SK-N-SH treated with all-trans-retinoic acid at 6 μM for 48 hours (cell line): ENCODE results near the gene RASEF.

Experiments
- ATAC-seq: fragments of 200-7000 bp; cut with Tn5 transposase; 3 replicates; pipeline ENCODE4 v1.9.1; 2020; ENCODE audit warnings: mild to moderate bottlenecking, moderate library complexity
- ARNTL ChIP-seq: fragments of 450-650 bp; formaldehyde crosslinking; IDR thresholded peaks from 2 replicates; pipeline ENCODE4 v1.5.0; 2020; ENCODE audit warnings: low read depth, mild to moderate bottlenecking, moderate library complexity, borderline replicate concordance
- BACH2 ChIP-seq: fragments of 250-450 bp; sonication (Bioruptor Pico); IDR thresholded peaks from 2 replicates; pipeline ENCODE4 v1.9.0; 2021; ENCODE audit warnings: mild to moderate bottlenecking, borderline replicate concordance
- CSDC2 ChIP-seq: fragments of 250-450 bp; sonication (Bioruptor Pico); IDR thresholded peaks from 2 replicates; pipeline ENCODE4 v1.5.0; 2020; ENCODE audit warnings: mild to moderate bottlenecking, moderate library complexity
- ESRRG ChIP-seq: fragments of 250-450 bp; sonication (Bioruptor Pico); IDR thresholded peaks from 2 replicates; pipeline ENCODE4 v1.6.1; 2021; ENCODE audit warnings: mild to moderate bottlenecking
- GLIS3 ChIP-seq: fragments of 250-450 bp; sonication (Bioruptor Pico); IDR thresholded peaks from 2 replicates; pipeline ENCODE4 v1.5.0; 2020; ENCODE audit warnings: mild to moderate bottlenecking, moderate library complexity
- ISL1 ChIP-seq: fragments of 250-450 bp; sonication (Bioruptor Pico); IDR thresholded peaks from 2 replicates; pipeline ENCODE4 v2.1.2; 2022; ENCODE audit warnings: mild to moderate bottlenecking, moderate library complexity
- OSR1 ChIP-seq: fragments of 250-450 bp; sonication (Bioruptor Pico); IDR thresholded peaks from 2 replicates; pipeline ENCODE4 v1.8.0; 2022; ENCODE audit warnings: moderate library complexity, mild to moderate bottlenecking, inconsistent platforms
- SNAI2 ChIP-seq: fragments of 250-450 bp; sonication (Bioruptor Pico); IDR thresholded peaks from 2 replicates; pipeline ENCODE4 v1.5.0; 2020; ENCODE audit warnings: mild to moderate bottlenecking, moderate library complexity
- TCF4 ChIP-seq: fragments of 250-450 bp; sonication (Bioruptor Pico); IDR thresholded peaks from 2 replicates; pipeline ENCODE4 v1.8.0; 2021; ENCODE audit warnings: mild to moderate bottlenecking, moderate library complexity, borderline replicate concordance
- TOX ChIP-seq: fragments of 250-450 bp; sonication (Bioruptor Pico); IDR thresholded peaks from 2 replicates; pipeline ENCODE4 v1.8.0; 2021; ENCODE audit warnings: mild to moderate bottlenecking, moderate library complexity, borderline replicate concordance
- ZC3H10 ChIP-seq: fragments of 250-450 bp; sonication (Bioruptor Pico); IDR thresholded peaks from 2 replicates; pipeline ENCODE4 v1.5.1; 2021; ENCODE audit warnings: mild to moderate bottlenecking, moderate library complexity
- ZFP30 ChIP-seq: fragments of 450-650 bp; formaldehyde crosslinking; IDR thresholded peaks from 2 replicates; pipeline ENCODE4 v1.5.0; 2022; ENCODE audit warnings: mild to moderate bottlenecking, moderate library complexity
- ZNF565 ChIP-seq: fragments of 450-650 bp; formaldehyde crosslinking; conservative IDR thresholded peaks from 2 replicates; pipeline ENCODE4 v1.5.0; 2020; ENCODE audit warnings: low read depth, mild to moderate bottlenecking, moderate library complexity
- ZNF8 ChIP-seq: fragments of 450-650 bp; formaldehyde crosslinking; IDR thresholded peaks from 2 replicates; pipeline ENCODE4 v1.5.0; 2020; ENCODE audit warnings: mild to moderate bottlenecking, moderate library complexity
- TF ChIP-seq, protein P1 (sequence below): fragments of 250-450 bp; sonication (Bioruptor Pico); IDR thresholded peaks from 2 replicates; pipeline ENCODE4 v1.8.0; 2021; ENCODE audit warnings: low read depth, mild to moderate bottlenecking, moderate library complexity, borderline replicate concordance
- TF ChIP-seq, protein P2 (sequence below): fragments of 250-450 bp; sonication (Bioruptor Pico); IDR thresholded peaks from 2 replicates; pipeline ENCODE4 v1.5.1; 2020; ENCODE audit warnings: low read depth, mild to moderate bottlenecking, moderate library complexity
- TF ChIP-seq, protein P3 (sequence below): fragments of 250-450 bp; sonication (Bioruptor Pico); IDR thresholded peaks from 2 replicates; pipeline ENCODE4 v1.5.0; 2020; ENCODE audit warnings: mild to moderate bottlenecking, moderate library complexity
- TF ChIP-seq, protein P4 (sequence below): fragments of 250-450 bp; sonication (Bioruptor Pico); IDR thresholded peaks from 2 replicates; pipeline ENCODE4 v1.5.1; 2021; ENCODE audit warnings: mild to moderate bottlenecking, moderate library complexity

RASEF gene

DNA sequence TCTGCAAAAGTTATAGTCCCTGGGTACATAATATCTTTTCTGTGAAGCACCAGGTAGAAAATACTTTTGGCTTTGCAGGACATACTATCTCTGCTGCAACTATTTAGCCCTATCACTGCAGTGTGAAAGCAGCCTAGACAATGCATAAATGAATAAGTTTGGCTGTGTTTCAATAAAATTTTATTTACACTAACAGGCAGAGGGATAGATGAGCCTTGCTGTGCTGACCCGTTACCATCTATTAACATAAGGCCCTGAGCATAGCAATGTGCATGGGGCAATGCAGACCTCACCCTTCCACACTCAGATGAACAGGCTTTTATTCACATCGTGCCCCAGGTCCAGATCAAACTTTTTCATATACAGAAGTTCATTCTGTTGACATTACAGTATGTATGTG lies 27.8 kb downstream of the RASEF start:
- ATAC-seq: no peak
- no peak for TF ChIP-seq ZNF565 (CRISPR knock-in tag)
- TF ChIP-seq CSDC2: no peak
- no peak for TF ChIP-seq ISL1 (CRISPR knock-in tag)
- no peak for TF ChIP-seq SNAI2
- no peak for TF ChIP-seq ARNTL (CRISPR knock-in tag)
- no peak for TF ChIP-seq ZC3H10 (CRISPR knock-in tag)
- TF ChIP-seq, protein P1, sequence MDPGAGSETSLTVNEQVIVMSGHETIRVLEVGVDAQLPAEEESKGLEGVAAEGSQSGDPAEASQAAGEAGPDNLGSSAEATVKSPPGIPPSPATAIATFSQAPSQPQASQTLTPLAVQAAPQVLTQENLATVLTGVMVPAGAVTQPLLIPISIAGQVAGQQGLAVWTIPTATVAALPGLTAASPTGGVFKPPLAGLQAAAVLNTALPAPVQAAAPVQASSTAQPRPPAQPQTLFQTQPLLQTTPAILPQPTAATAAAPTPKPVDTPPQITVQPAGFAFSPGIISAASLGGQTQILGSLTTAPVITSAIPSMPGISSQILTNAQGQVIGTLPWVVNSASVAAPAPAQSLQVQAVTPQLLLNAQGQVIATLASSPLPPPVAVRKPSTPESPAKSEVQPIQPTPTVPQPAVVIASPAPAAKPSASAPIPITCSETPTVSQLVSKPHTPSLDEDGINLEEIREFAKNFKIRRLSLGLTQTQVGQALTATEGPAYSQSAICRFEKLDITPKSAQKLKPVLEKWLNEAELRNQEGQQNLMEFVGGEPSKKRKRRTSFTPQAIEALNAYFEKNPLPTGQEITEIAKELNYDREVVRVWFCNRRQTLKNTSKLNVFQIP (CRISPR knock-in tag): no peak
- no peak for TF ChIP-seq TCF4
- TF ChIP-seq, protein P2, sequence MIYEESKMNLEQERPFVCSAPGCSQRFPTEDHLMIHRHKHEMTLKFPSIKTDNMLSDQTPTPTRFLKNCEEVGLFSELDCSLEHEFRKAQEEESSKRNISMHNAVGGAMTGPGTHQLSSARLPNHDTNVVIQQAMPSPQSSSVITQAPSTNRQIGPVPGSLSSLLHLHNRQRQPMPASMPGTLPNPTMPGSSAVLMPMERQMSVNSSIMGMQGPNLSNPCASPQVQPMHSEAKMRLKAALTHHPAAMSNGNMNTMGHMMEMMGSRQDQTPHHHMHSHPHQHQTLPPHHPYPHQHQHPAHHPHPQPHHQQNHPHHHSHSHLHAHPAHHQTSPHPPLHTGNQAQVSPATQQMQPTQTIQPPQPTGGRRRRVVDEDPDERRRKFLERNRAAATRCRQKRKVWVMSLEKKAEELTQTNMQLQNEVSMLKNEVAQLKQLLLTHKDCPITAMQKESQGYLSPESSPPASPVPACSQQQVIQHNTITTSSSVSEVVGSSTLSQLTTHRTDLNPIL (CRISPR knock-in tag): no peak
- no peak for TF ChIP-seq ZFP30 (CRISPR knock-in tag)
- no peak for TF ChIP-seq ZNF8
- TF ChIP-seq, protein P3, sequence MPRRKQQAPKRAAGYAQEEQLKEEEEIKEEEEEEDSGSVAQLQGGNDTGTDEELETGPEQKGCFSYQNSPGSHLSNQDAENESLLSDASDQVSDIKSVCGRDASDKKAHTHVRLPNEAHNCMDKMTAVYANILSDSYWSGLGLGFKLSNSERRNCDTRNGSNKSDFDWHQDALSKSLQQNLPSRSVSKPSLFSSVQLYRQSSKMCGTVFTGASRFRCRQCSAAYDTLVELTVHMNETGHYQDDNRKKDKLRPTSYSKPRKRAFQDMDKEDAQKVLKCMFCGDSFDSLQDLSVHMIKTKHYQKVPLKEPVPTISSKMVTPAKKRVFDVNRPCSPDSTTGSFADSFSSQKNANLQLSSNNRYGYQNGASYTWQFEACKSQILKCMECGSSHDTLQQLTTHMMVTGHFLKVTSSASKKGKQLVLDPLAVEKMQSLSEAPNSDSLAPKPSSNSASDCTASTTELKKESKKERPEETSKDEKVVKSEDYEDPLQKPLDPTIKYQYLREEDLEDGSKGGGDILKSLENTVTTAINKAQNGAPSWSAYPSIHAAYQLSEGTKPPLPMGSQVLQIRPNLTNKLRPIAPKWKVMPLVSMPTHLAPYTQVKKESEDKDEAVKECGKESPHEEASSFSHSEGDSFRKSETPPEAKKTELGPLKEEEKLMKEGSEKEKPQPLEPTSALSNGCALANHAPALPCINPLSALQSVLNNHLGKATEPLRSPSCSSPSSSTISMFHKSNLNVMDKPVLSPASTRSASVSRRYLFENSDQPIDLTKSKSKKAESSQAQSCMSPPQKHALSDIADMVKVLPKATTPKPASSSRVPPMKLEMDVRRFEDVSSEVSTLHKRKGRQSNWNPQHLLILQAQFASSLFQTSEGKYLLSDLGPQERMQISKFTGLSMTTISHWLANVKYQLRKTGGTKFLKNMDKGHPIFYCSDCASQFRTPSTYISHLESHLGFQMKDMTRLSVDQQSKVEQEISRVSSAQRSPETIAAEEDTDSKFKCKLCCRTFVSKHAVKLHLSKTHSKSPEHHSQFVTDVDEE (CRISPR knock-in tag): no peak
- TF ChIP-seq BACH2 (CRISPR knock-in tag): no peak
- no peak for TF ChIP-seq ESRRG (CRISPR knock-in tag)
- TF ChIP-seq, protein P4, sequence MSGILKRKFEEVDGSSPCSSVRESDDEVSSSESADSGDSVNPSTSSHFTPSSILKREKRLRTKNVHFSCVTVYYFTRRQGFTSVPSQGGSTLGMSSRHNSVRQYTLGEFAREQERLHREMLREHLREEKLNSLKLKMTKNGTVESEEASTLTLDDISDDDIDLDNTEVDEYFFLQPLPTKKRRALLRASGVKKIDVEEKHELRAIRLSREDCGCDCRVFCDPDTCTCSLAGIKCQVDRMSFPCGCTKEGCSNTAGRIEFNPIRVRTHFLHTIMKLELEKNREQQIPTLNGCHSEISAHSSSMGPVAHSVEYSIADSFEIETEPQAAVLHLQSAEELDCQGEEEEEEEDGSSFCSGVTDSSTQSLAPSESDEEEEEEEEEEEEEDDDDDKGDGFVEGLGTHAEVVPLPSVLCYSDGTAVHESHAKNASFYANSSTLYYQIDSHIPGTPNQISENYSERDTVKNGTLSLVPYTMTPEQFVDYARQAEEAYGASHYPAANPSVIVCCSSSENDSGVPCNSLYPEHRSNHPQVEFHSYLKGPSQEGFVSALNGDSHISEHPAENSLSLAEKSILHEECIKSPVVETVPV (CRISPR knock-in tag): no peak
- TF ChIP-seq GLIS3: no peak
- TF ChIP-seq OSR1 (CRISPR knock-in tag): no peak
- TF ChIP-seq TOX (CRISPR knock-in tag): no peak

DNA sequence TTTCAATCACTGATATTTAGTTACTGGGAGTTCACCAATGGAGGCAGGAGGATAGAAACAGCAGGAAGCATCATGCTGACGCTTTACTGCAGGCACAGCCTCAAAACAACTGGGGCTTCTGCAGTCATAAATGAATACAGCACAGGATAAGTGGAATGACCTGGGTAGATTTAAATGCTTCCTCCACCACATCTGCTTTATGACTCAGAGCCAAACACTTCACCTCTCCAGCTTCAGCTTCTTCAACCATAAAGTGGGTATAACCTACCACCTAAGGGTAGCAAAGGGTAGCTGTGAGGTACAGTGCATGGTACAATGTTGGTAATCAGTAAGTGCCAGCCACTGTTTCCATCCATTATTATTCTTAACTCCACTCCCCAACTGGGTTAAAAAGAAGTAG lies 28.4 kb downstream of the RASEF start:
- ATAC-seq: no peak
- TF ChIP-seq, protein P3 (CRISPR knock-in tag): no peak
- TF ChIP-seq TOX (CRISPR knock-in tag) (no peak), CSDC2 (no peak), GLIS3 (no peak)
- TF ChIP-seq, all 23 proteins: peak for 0

DNA sequence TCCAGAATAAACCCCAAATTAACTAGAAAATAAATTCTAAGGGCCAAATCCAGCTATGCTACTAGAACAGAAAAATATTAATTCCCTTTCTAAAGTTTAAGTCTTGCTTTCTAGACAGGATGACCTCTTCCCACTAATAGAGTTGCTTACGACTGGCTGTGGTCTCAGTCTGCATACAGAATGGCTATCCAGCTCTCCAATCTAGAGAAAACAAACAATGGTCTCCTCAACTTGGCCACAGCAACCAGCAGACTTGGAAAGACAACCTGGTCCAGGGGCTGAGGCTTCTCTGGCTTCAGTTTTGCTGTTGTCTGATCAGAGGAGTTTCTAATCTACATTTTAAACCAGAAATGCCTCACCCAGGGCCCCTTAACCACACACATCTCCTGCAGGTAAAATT lies 28.9 kb downstream of the RASEF start:
- ATAC-seq: no peak
- no peak for TF ChIP-seq ISL1 (CRISPR knock-in tag)
- TF ChIP-seq ZNF8: no peak
- TF ChIP-seq, protein P1 (CRISPR knock-in tag): no peak
